Activated naive CD4-positive, alpha-beta T cell treated with anti-CD3 and anti-CD28 coated beads, Interleukin-2, amount 50 U/mL, for 72 hours (primary cell): ENCODE measurements around the gene FAM90A1. TPM values are rescaled to one million over a fixed set of nuclear protein-coding genes. Genes with fewer than 3 reads are reported as not detected.
"Not testable (repeated sequence)": the region's sequence is repeated elsewhere in the genome, so short reads cannot be mapped to it uniquely, and the experiment has no call there.

Experiments used
- ATAC-seq, 2 donors: fragments of 150-1000 bp; cut with Tn5 transposase; 2 replicates each; pipeline ENCODE4 v1.10.0; 2021; ENCODE audit warnings: mild to moderate bottlenecking in 2 of 2, moderate library complexity in 2 of 2
- DNase-seq, 2 donors: peaks; one replicate each; pipeline ENCODE4 v3.0.0; 2021 to 2022; ENCODE audit warnings: low spot score in 2 of 2
- H3K27ac Mint-ChIP-seq, 2 donors: one replicate each; pipeline ENCODE4 v1.8.0; 2022; ENCODE audit warnings: mild to moderate bottlenecking in 2 of 2, mixed read lengths in 2 of 2
- H3K36me3 Mint-ChIP-seq, 2 donors: one replicate each; pipeline ENCODE4 v1.8.0; 2022; ENCODE audit warnings: mixed read lengths in 2 of 2
- H3K9me3 Mint-ChIP-seq, 2 donors: one replicate each; pipeline ENCODE4 v1.8.0; 2022; ENCODE audit warnings: mixed read lengths in 2 of 2
- total RNA-seq, 2 donors: library from RNA; stranded (reverse); gene quantifications; one replicate each; pipeline ENCODE4 v1.2.3, GENCODE V29; 2022

FAM90A1 gene
- total RNA-seq: under 1 TPM; 0.11 to 0.47 TPM

GRCh38 chr12:8226992-8227731 is at the start of gene FAM90A1:
TSS of gene FAM90A1 (minus strand) at chr12:8227618. CDS start at chr12:8224832, 2,786 bp downstream.
- peak within 1 kb of the TSS; percentile 65 to 70 for H3K27ac Mint-ChIP-seq
- not testable (repeated sequence) for H3K9me3 Mint-ChIP-seq, H3K36me3 Mint-ChIP-seq, DNase-seq
- ATAC-seq: peak in 1 of 2 donors; percentile 20

GRCh38 chr12:8276397-8276796 is 49.0 kb upstream of the FAM90A1 start:
- H3K9me3 Mint-ChIP-seq, H3K36me3 Mint-ChIP-seq, H3K27ac Mint-ChIP-seq, ATAC-seq, DNase-seq: not testable (repeated sequence)

GRCh38 chr12:8266706-8267105 is 39.3 kb upstream of the FAM90A1 start:
- not testable (repeated sequence) for ATAC-seq, H3K9me3 Mint-ChIP-seq, H3K27ac Mint-ChIP-seq, H3K36me3 Mint-ChIP-seq, DNase-seq

GRCh38 chr12:8264236-8264635 is 36.8 kb upstream of the FAM90A1 start:
- not testable (repeated sequence) for H3K36me3 Mint-ChIP-seq, H3K9me3 Mint-ChIP-seq, ATAC-seq, DNase-seq, H3K27ac Mint-ChIP-seq

- not testable (repeated sequence) for H3K9me3 Mint-ChIP-seq, H3K36me3 Mint-ChIP-seq, DNase-seq, ATAC-seq, H3K27ac Mint-ChIP-seq
These were observed 33.7 kb upstream of the FAM90A1 start for GRCh38 chr12:8261111-8261554.

GRCh38 chr12:8256356-8256755 is 28.9 kb upstream of the FAM90A1 start:
- H3K27ac Mint-ChIP-seq: peak overlapping the region in 1 of 2 donors; percentile 74
- ATAC-seq, H3K9me3 Mint-ChIP-seq, H3K36me3 Mint-ChIP-seq, DNase-seq: not testable (repeated sequence)

- DNase-seq, H3K36me3 Mint-ChIP-seq, H3K27ac Mint-ChIP-seq, ATAC-seq, H3K9me3 Mint-ChIP-seq: not testable (repeated sequence)
These were observed 27.3 kb upstream of the FAM90A1 start for GRCh38 chr12:8254705-8255104.

- H3K9me3 Mint-ChIP-seq, H3K36me3 Mint-ChIP-seq, H3K27ac Mint-ChIP-seq, DNase-seq, ATAC-seq: not testable (repeated sequence)
These were observed 24.8 kb upstream of the FAM90A1 start for GRCh38 chr12:8252056-8252818.

GRCh38 chr12:8251616-8252015 is 24.2 kb upstream of the FAM90A1 start:
- DNase-seq, ATAC-seq, H3K9me3 Mint-ChIP-seq, H3K36me3 Mint-ChIP-seq, H3K27ac Mint-ChIP-seq: not testable (repeated sequence)

- H3K9me3 Mint-ChIP-seq, H3K36me3 Mint-ChIP-seq, ATAC-seq, DNase-seq, H3K27ac Mint-ChIP-seq: not testable (repeated sequence)
These were observed 19.6 kb upstream of the FAM90A1 start for GRCh38 chr12:8246941-8247535.

GRCh38 chr12:8243682-8244161 is 16.3 kb upstream of the FAM90A1 start:
- peak overlapping the region; percentile 65 to 89 for H3K27ac Mint-ChIP-seq
- H3K36me3 Mint-ChIP-seq, ATAC-seq, H3K9me3 Mint-ChIP-seq, DNase-seq: not testable (repeated sequence)

GRCh38 chr12:8242880-8243681 is 15.7 kb upstream of the FAM90A1 start:
- peak overlapping the region; percentile 89 to 98 for H3K27ac Mint-ChIP-seq
- DNase-seq: peak; percentile 100

GRCh38 chr12:8242622-8242879 is 15.1 kb upstream of the FAM90A1 start:
- H3K36me3 Mint-ChIP-seq, DNase-seq, ATAC-seq, H3K9me3 Mint-ChIP-seq: not testable (repeated sequence)
- H3K27ac Mint-ChIP-seq: peak overlapping the region; percentile 36 to 89

More at GRCh38 chr12:8242880-8243681, 15.7 kb upstream of the FAM90A1 start:
- H3K9me3 Mint-ChIP-seq, H3K36me3 Mint-ChIP-seq: not testable (repeated sequence)
- ATAC-seq: peak; percentile 97 to 99

GRCh38 chr12:8241917-8242621 is 14.7 kb upstream of the FAM90A1 start:
- peak in 1 of 2 donors; percentile 68 for DNase-seq
- H3K27ac Mint-ChIP-seq: peak overlapping the region; percentile 36 to 89
- not testable (repeated sequence) for H3K9me3 Mint-ChIP-seq, ATAC-seq, H3K36me3 Mint-ChIP-seq

GRCh38 chr12:8240340-8241114 is 13.1 kb upstream of the FAM90A1 start:
- H3K36me3 Mint-ChIP-seq, DNase-seq, ATAC-seq, H3K27ac Mint-ChIP-seq, H3K9me3 Mint-ChIP-seq: not testable (repeated sequence)
